H9 (cell line): ENCODE results near the gene B3GNT9. TPM values are rescaled to one million over a fixed set of nuclear protein-coding genes. Genes with fewer than 3 reads are reported as not detected.

Experiments
- DNase-seq: peaks from one replicate; pipeline ENCODE4 v3.0.0-alpha.2; 2017
- H2AFZ ChIP-seq: one replicate; pipeline ENCODE4 v1.6.1; 2013; ENCODE audit warnings: mild to moderate bottlenecking, low read length, control low read depth, moderate library complexity
- H2AK5ac ChIP-seq: 2 replicates; pipeline ENCODE4 v1.6.1; 2013; ENCODE audit warnings: low read length, control low read depth, mixed read lengths; ENCODE audit not compliant: insufficient read length
- H2BK120ac ChIP-seq: one replicate; pipeline ENCODE4 v1.6.1; 2013; ENCODE audit warnings: low read depth, mild to moderate bottlenecking, low read length, control low read depth, inconsistent platforms; ENCODE audit not compliant: poor library complexity, severe bottlenecking
- H2BK12ac ChIP-seq: 2 replicates; pipeline ENCODE4 v1.6.1; 2013; ENCODE audit warnings: low read length, control low read depth, mixed read lengths, low read depth; ENCODE audit not compliant: insufficient read length
- H2BK15ac ChIP-seq: 2 replicates; pipeline ENCODE4 v1.6.1; 2013; ENCODE audit warnings: low read depth, low read length, control low read depth
- H2BK20ac ChIP-seq: one replicate; pipeline ENCODE4 v1.6.1; 2013; ENCODE audit warnings: low read depth, mild to moderate bottlenecking, low read length, control low read depth, inconsistent platforms; ENCODE audit not compliant: poor library complexity, severe bottlenecking
- H2BK5ac ChIP-seq: 2 replicates; pipeline ENCODE4 v1.6.1; 2013; ENCODE audit warnings: low read length, control low read depth, mixed read lengths; ENCODE audit not compliant: insufficient read length
- H3K14ac ChIP-seq: 2 replicates; pipeline ENCODE4 v1.6.1; 2013; ENCODE audit warnings: low read length, control low read depth; ENCODE audit not compliant: insufficient read depth
- H3K18ac ChIP-seq: 2 replicates; pipeline ENCODE4 v1.6.1; 2013; ENCODE audit warnings: low read depth, mild to moderate bottlenecking, mixed read lengths, low read length, control low read depth; ENCODE audit not compliant: insufficient read length
- H3K23ac ChIP-seq: 2 replicates; pipeline ENCODE4 v1.6.1; 2013; ENCODE audit warnings: low read length, control low read depth, mixed read lengths, low read depth; ENCODE audit not compliant: insufficient read length
- H3K23me2 ChIP-seq: 2 replicates; pipeline ENCODE4 v1.6.1; 2013; ENCODE audit warnings: low read depth, mild to moderate bottlenecking, mixed read lengths, low read length, control low read depth; ENCODE audit not compliant: insufficient read length, poor library complexity, severe bottlenecking
- H3K27ac ChIP-seq: 2 replicates; pipeline ENCODE4 v1.5.1; 2013; ENCODE audit warnings: low read length, control low read depth, mixed read lengths, low read depth; ENCODE audit not compliant: insufficient read length
- H3K27me3 ChIP-seq: 2 replicates; pipeline ENCODE4 v1.6.1; 2013; ENCODE audit warnings: low read length, control low read depth, inconsistent platforms; ENCODE audit not compliant: insufficient read depth
- H3K4ac ChIP-seq: 2 replicates; pipeline ENCODE4 v1.6.1; 2013; ENCODE audit warnings: low read depth, mild to moderate bottlenecking, control low read depth, inconsistent platforms, low read length, moderate library complexity
- H3K4me1 ChIP-seq: 2 replicates; pipeline ENCODE4 v1.6.1; 2013; ENCODE audit warnings: low read length, control low read depth, inconsistent platforms; ENCODE audit not compliant: insufficient read depth
- H3K4me2 ChIP-seq: 2 replicates; pipeline ENCODE4 v1.6.1; 2013; ENCODE audit warnings: low read length, control low read depth, mixed read lengths; ENCODE audit not compliant: insufficient read length, insufficient read depth
- H3K56ac ChIP-seq: 2 replicates; pipeline ENCODE4 v1.6.1; 2013; ENCODE audit warnings: low read depth, mild to moderate bottlenecking, mixed read lengths, low read length, control low read depth; ENCODE audit not compliant: insufficient read length
- H3K79me1 ChIP-seq: 2 replicates; pipeline ENCODE4 v1.6.1; 2013; ENCODE audit warnings: low read depth, mild to moderate bottlenecking, moderate library complexity, low read length, control low read depth, inconsistent platforms; ENCODE audit not compliant: insufficient read depth, poor library complexity, severe bottlenecking
- H3K79me2 ChIP-seq: 2 replicates; pipeline ENCODE4 v1.6.1; 2013; ENCODE audit warnings: low read length, control low read depth, inconsistent platforms; ENCODE audit not compliant: insufficient read depth
- H3K9ac ChIP-seq: 2 replicates; pipeline ENCODE4 v1.6.1; 2013; ENCODE audit warnings: low read length, control low read depth, mixed read lengths; ENCODE audit not compliant: insufficient read length; ENCODE audit errors: extremely low read depth
- H3K9me3 ChIP-seq: one replicate; pipeline ENCODE4 v1.6.1; 2013; ENCODE audit warnings: low read depth, low read length, inconsistent platforms; ENCODE audit not compliant: control insufficient read depth
- H3T11ph ChIP-seq: one replicate; pipeline ENCODE4 v1.6.1; 2013; ENCODE audit warnings: mild to moderate bottlenecking, low read length, control low read depth, inconsistent platforms
- H4K20me1 ChIP-seq: one replicate; pipeline ENCODE4 v1.6.1; 2013; ENCODE audit not compliant: control insufficient read depth, insufficient read length, insufficient read depth
- H4K5ac ChIP-seq: 2 replicates; pipeline ENCODE4 v1.6.1; 2013; ENCODE audit warnings: low read depth, mild to moderate bottlenecking, mixed read lengths, low read length, control low read depth; ENCODE audit not compliant: insufficient read length
- H4K8ac ChIP-seq: replicated peaks from 2 replicates; pipeline ENCODE4 v1.6.1; 2013; ENCODE audit warnings: low read length, control low read depth, mixed read lengths, low read depth; ENCODE audit not compliant: insufficient read length
- H4K91ac ChIP-seq: 2 replicates; pipeline ENCODE4 v1.6.1; 2013; ENCODE audit warnings: low read depth, mild to moderate bottlenecking, moderate library complexity, mixed read lengths, low read length, control low read depth; ENCODE audit not compliant: insufficient read length
- H3K27ac Mint-ChIP-seq, 3 experiments: 2 replicates in 2 of 3; 3 replicates in 1 of 3; pipeline ENCODE4 v1.8.0; 2020 to 2021; ENCODE audit warnings: mixed read lengths in 3 of 3, mild to moderate bottlenecking in 1 of 3, moderate library complexity in 1 of 3
- H3K27me3 Mint-ChIP-seq: 2 replicates; pipeline ENCODE4 v1.8.0; 2021; ENCODE audit warnings: low read depth, mild to moderate bottlenecking, moderate library complexity, mixed read lengths
- H3K36me3 Mint-ChIP-seq, 3 experiments: 2 replicates in 2 of 3; 3 replicates in 1 of 3; pipeline ENCODE4 v1.8.0; 2020 to 2021; ENCODE audit warnings: low read depth in 3 of 3, mixed read lengths in 3 of 3; ENCODE audit not compliant: insufficient read depth in 1 of 3
- H3K4me1 Mint-ChIP-seq, 2 experiments: 2 replicates each; pipeline ENCODE4 v1.8.0; 2020; ENCODE audit warnings: mixed read lengths in 2 of 2
- H3K4me3 Mint-ChIP-seq, 2 experiments: 2 replicates in 1 of 2; 3 replicates in 1 of 2; pipeline ENCODE4 v1.8.0; 2020 to 2021; ENCODE audit warnings: mild to moderate bottlenecking in 2 of 2, mixed read lengths in 2 of 2, moderate library complexity in 1 of 2
- H3K9me3 Mint-ChIP-seq, 2 experiments: 2 replicates in 1 of 2; 3 replicates in 1 of 2; pipeline ENCODE4 v1.8.0; 2020; ENCODE audit warnings: mild to moderate bottlenecking in 2 of 2, mixed read lengths in 2 of 2, moderate library complexity in 1 of 2
- WGBS: extraction: QIAGEN DNeasy Blood & Tissue Kit; methylation state at CpG from one replicate; pipeline ENCODE4 v1.1.7; 2013; ENCODE audit warnings: missing lambda C conversion rate, low lambda C conversion rate, mixed read lengths; ENCODE audit not compliant: insufficient read length; ENCODE audit errors: extremely low coverage; 5-methylcytosine and 5-hydroxymethylcytosine counted together
- total RNA-seq: library from RNA; stranded (reverse); gene quantifications from 2 replicates; pipeline ENCODE4 v1.2.1, GENCODE V29; 2021
- TF ChIP-seq, protein P1 (sequence below): fragments of 200-600 bp; sonication (generic); conservative IDR thresholded peaks from 3 replicates; pipeline ENCODE4 v1.8.0; 2021; ENCODE audit warnings: antibody characterized with exemption, mild to moderate bottlenecking

B3GNT9 gene
- total RNA-seq, 1 experiment from 2014 or later = 11.2 TPM

DNA sequence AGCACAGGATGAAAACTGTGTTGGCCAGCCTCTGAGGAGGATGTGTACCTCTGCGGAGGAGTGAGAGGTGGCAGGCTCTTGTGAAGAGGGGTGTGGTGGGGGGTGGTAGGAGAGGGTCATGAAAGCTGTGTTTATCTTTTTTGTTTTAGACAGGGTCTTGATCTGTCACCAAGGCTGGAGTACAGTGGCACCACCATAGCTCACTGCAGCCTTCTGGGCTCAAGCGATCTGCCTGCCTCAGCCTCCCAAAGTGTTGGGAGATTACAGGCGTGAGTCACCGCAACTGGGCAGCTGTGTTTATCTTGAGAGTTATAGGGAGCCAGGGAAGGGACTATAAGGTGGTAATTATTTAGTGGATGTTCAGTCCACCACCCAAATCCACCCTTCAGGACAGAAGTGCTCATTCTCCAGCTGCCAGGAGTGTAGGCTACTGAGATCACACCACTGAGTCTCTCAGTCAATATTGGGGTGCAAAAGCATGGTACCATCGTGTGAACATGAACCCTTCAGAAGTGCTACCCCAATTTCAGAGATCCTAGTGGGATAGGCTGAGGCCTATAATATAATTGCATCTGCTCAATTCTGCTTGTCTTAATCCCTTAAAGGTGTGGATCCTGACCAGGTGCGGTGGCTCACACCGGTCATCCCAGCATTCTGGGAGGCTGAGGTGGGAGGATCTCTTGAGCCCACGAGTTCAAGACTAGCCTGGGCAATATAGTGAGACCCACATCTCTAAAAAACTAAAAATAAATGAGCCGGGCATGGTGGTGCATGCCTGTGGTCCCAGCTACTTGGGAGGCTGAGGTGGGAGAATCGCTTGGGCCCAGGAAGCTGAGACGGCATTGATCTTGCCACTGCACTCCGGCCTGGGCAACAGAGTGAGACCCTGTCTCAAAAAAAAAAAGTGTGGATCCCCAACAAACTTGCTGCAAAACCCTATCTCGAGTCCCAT lies 39.9 kb upstream of the B3GNT9 start:
- Histone ChIP-seq H3K18ac (no peak overlapping the region), H3K4me1 (peaks cover 1% of the 10 kb centered on the region; the same call in 1 of the 2 replicates), H3K14ac (no peak overlapping the region), H3K9ac (no peak overlapping the region), H2AK5ac (no peak overlapping the region), H4K8ac (no peak overlapping the region), H2BK20ac (no peak overlapping the region), H3K4ac (no peak overlapping the region), H3K79me1 (peaks cover 13% of the 10 kb centered on the region), H3K23ac (no peak overlapping the region), H2BK12ac (no peak overlapping the region), H2BK120ac (no peak overlapping the region), H3K23me2 (peaks cover 8% of the 10 kb centered on the region), H4K20me1 (no peaks in the 10 kb centered on the region), H3K27me3 (no peaks in the 10 kb centered on the region; the same call in none of the 2 replicates), H3K27ac (no peak overlapping the region), H3K56ac (no peak overlapping the region), H3T11ph (no peak overlapping the region), H3K4me2 (no peak overlapping the region), H4K91ac (no peak overlapping the region), H4K5ac (no peak overlapping the region), H3K79me2 (peaks cover 13% of the 10 kb centered on the region; the same call in 1 of the 2 replicates), H2AFZ (no peak overlapping the region), H2BK15ac (no peak overlapping the region), H2BK5ac (no peak overlapping the region), H3K9me3 (no peaks in the 10 kb centered on the region)
- Mint-ChIP-seq H3K4me3 (peak overlapping the region in 1 of 2 experiments; percentile 93; a peak in 2 of 5 replicates), H3K27me3 (peaks cover 13% of the 10 kb centered on the region), H3K27ac (no peak overlapping the region), H3K4me1 (peaks cover 24 to 36% of the 10 kb centered on the region in 2 experiments), H3K36me3 (peaks cover 23 to 31% (median 29%) of the 10 kb centered on the region in 3 experiments), H3K9me3 (no peaks in the 10 kb centered on the region; a peak in 1 of 5 replicates)
- TF ChIP-seq, protein P1, sequence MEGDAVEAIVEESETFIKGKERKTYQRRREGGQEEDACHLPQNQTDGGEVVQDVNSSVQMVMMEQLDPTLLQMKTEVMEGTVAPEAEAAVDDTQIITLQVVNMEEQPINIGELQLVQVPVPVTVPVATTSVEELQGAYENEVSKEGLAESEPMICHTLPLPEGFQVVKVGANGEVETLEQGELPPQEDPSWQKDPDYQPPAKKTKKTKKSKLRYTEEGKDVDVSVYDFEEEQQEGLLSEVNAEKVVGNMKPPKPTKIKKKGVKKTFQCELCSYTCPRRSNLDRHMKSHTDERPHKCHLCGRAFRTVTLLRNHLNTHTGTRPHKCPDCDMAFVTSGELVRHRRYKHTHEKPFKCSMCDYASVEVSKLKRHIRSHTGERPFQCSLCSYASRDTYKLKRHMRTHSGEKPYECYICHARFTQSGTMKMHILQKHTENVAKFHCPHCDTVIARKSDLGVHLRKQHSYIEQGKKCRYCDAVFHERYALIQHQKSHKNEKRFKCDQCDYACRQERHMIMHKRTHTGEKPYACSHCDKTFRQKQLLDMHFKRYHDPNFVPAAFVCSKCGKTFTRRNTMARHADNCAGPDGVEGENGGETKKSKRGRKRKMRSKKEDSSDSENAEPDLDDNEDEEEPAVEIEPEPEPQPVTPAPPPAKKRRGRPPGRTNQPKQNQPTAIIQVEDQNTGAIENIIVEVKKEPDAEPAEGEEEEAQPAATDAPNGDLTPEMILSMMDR = no peak
- no CpG with 5 or more reads among the region's 13 CpGs for WGBS
- DNase-seq = no peak
